GM21723 (cell line): ENCODE measurements around the gene NECTIN1.

Experiments used
- ATAC-seq: cut with Tn5 transposase; IDR thresholded peaks from one replicate; pipeline ENCODE4 v1.9.1; 2021; ENCODE audit warnings: mild to moderate bottlenecking, moderate library complexity; ENCODE audit not compliant: unreplicated experiment

The NECTIN1 gene

GRCh38 chr11:119696378-119697222, 32.4 kb downstream of the NECTIN1 start:
- ATAC-seq = no peak

GRCh38 chr11:119694334-119694733, 34.7 kb downstream of the NECTIN1 start:
- ATAC-seq = no peak

GRCh38 chr11:119693253-119693815, 35.7 kb downstream of the NECTIN1 start:
- no peak for ATAC-seq

DNA sequence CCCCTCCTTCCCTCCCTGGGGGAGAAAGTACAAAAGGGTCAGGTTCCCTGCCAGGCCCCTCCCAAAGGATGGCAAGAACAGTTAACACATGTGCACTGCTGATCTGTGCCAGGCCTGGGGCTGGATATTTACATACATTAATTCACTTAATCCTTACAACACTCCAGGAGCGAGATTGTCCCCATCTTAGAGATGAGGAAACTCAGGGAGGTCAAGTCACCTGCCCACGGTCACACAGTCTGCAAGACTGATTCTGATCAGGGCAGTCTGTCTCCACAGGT, 36.5 kb downstream of the NECTIN1 start:
- no peak for ATAC-seq

DNA sequence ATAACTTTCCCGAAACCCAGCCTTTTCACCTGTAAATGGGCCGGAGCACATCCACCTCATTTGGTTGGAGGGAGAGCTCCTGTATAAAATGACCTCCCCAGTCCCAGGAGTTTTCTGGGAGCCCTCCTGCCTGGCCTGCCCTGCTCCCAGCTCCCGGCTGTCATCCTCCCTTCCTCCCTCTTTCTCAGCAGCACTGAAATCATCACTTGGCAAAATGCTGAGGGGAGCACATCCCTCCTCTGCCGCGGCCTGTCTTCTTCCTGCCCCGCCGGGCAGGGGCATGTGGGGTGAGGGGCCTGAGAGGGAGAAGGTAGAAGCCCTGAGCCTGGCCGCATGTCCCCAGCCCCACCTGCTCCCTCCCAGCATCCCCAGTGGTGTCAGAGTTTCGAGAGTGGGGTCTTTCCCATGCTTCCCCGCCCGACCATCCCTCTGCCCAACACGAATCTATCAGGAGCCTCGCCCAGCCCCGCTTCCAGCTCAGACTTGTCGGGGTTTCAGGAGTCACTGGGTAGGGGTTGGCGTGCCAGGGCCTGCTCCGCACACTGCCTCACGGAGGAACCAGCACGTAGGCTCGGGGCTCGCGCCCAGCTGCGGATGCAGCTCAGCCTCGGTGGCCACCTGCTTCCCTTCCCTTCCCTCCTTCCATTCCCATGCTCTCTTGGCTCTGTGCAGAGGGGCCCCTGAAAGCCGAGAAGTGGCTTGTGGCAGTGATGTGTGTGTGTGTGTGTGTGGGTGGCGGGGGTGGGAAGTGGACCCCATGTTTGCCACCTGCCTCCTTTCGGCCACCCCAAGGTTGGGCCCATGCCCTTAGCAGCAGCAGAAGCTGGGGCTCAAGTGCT, 37.1 kb downstream of the NECTIN1 start:
- no peak for ATAC-seq

DNA sequence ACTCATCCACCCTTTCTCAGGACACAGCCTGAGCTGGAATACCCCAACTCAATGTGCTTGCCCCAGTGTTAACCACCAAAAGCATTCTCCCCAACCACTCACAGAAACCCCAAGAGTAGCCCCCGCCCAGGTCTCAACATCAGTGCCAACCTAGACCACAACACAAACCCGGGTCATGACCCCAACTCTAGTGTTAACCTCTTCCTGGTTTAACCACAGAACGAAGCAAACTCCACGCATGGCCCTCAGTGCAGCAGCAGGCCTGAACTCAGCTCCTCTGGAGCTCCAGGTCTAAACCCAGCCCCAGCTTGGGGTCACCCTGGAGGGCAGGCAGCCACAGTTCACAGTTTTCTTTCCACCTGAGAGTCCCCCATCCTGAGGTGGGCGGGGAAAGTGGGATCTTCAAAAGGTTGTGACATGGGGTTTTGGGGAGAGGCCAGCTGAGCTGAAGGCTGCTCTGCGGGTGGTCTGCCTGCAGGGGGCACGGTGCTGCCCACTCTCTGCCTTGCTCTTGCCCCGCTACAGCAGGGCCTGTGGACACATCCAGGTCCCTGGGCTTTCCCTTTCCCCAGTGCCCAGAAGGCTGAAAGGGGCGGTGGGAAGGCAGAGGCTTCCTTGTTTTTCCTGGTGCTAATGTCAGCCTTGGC, 37.9 kb downstream of the NECTIN1 start:
- ATAC-seq = no peak

- ATAC-seq = no peak
Measured at GRCh38 chr11:119689302-119689701, 39.7 kb downstream of the NECTIN1 start.

GRCh38 chr11:119688356-119688755, 40.6 kb downstream of the NECTIN1 start:
- no peak for ATAC-seq

GRCh38 chr11:119687373-119688046, 41.5 kb downstream of the NECTIN1 start:
- ATAC-seq = no peak

DNA sequence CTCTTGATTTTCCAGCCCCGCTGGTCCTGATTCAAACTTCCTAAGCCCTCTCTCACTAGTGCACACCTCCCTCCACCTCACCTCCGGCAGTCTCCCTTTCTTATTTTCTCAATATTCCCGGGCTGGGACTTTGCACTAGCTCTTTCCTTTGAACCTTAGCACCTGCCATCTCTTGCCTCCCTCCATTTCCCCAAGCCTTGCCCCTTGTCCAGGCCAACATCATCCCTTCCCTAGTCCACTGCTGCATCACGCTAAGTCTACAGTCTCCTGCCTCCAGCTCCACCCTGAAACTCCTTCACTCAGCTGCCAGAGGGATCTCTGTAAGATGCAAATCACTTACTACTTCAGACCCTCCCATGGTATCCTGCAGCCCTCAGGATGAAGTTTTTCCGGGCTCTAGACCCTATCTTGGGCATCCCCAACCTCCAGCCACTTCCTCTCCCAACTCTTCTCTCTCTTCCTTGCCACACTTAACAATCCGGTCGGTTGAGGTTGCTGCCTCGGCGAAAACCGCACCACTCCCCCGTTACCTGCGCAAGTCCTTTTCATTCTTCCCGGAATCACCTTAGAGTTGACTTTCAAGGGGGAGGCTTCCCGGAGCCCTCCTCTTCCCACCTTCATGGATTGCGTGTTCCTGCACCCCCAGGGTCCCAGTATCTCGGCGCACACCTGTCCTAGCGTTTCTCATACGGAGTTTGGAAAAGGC, 42.7 kb downstream of the NECTIN1 start:
- ATAC-seq = no peak

GRCh38 chr11:119685111-119685746, 43.8 kb downstream of the NECTIN1 start:
- no peak for ATAC-seq

DNA sequence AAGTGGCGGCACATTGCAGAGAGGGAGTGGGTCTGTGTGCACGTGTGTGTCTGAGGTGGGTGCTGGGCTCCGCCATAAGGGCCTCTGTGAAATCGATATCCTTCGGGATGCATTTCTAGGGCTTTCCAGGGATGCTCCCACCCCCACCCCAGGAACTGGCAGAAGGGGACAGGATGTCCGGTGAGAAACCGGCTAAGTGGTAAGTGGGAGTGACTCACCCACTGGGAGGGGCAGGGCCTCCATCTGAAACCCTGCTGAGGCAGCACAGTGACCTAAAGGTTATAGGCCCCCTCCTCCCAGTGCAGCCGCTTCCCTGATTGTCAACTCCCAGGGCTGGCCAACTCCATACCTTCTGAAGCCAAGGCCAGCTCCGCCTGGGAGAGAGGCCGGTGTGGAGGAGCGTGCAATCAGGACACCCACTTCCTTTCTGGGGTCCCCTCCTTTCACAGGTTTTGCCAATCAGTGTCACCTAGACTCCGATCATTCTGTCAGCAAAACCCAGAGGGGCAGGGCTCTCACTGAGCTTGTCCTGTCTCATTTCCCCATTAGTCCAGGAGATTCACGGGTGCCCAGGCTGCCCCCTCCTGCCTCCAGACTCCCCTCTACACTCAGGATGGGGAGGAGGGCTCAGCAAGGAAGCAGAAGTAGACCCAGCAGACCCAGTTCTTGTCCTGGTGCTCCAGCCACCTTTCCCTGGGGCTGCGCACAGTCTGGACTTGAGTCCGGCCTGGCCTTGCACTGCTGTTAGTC, 44.5 kb downstream of the NECTIN1 start:
- no peak for ATAC-seq

DNA sequence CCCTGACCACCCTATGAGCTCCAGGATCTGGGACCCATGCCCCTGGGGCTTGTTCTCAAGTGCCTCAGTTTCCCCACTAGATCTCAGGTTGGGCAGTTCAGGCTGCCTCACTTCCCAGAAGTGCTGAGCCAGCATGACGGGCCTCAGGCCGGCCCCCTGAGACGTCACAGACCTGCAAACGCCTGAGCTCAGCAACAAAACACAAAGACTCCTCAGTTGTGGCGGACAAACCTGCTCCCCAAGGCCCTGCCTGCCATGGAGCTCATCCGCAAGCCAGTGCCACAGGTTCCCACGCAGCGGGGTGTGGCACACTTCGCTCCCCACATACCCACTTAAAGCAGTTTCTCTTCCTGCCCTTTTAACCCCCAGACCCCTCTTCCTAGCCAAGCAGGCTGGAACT, 45.2 kb downstream of the NECTIN1 start:
- no peak for ATAC-seq

DNA sequence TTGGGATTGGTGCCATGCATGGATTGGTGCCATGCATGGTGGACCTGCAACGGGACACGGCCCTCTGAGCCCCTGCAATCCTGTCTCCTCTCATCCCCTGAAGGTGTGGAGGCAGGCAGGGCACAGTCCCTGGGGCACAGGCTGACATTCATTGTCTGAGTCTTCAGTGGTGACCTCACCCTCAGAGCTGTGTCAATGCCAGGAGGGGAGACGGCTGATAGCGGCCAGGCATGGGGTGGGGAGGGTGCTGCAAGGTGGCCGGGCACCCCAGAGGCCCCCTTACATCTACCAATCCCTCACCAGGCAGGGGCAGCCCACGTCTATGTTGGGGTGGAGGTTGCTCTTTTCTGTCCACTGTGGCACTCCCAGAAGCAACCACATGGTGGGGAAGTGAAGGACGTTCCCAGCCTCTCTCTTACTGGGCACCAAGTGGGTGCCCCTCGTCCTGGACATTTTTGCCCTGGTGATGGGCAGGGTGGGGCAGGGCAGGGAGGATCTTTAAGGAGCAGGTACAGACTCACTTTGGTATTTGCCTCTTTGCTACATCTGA, 47.6 kb downstream of the NECTIN1 start:
- no peak for ATAC-seq

DNA sequence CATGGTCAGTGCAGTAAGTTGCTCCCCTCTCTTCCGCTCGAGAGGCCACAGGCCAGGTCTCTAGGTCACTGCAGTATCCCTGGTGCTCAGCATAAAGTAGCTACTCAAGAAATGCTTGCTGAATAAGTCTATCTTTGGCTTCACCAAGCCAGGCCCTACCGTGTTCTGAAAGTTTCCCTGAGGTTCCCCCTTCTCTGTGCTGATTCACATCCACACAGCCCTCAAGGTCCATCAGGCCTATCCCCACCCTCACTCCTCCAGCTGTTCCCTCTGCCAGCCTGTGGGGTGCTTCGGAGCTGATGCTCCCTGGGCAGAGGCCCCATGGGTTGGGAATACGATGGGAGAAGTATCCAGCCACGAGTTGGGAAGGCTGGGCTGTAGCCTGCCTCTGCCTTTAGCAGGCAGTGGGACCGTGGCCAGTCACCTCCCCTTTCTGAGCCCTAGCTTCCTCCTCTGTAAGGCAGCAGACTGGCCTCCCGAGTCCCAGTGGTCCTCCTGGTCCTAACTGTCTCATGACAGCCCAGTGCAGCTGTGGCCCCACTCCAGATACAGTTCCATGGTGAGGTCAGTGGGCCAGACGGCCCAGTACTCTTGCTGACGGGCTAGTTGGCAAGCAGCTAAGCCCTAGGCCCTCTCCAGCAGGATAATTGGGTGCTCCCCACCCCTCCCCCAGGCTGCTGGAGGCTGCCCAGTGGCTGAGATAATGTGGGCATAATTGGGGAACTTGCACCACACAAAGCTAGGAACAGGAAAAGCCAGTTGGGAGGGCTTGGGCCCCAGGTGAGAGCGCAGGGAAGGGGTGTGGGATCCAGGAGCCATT, 48.2 kb downstream of the NECTIN1 start:
- no peak for ATAC-seq

DNA sequence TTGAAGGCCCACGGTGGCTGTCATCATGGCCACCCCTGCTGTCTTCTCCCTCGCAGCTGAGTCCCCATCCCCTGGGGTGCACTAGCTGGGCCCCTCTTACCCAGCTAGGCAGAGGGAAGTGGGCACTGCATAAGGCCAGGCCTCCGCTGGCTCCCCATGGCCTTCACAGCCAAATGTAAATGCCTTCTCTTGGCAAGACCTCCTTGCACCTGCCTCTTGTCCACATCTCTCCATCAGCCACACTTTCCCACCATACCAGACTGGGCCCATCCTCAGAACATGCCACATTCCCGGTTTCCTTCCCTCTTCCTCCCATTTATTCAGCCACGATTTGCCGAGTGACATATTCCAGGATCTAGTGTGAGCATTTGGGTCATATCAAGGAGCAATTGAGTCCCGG, 49.7 kb downstream of the NECTIN1 start:
- no peak for ATAC-seq

DNA sequence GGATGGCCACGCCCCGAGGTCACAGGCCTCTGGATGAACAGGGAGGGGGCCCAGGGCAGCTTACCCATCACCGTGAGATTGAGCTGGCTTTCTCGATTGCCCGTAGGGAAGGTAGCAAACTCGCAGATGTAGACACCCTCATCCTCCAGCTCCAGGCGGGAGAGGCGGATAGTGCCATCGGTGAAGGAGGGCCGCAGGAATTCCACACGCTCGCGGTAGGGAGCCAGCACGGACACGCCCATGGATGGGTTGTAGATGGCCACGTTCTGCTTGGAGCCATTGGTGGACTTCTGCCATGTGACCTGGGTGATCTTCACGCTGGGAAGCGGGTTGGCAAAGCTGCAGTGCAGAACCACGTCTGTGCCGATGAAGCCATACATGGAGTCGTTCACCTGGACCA, 50.6 kb downstream of the NECTIN1 start:
- ATAC-seq = no peak

DNA sequence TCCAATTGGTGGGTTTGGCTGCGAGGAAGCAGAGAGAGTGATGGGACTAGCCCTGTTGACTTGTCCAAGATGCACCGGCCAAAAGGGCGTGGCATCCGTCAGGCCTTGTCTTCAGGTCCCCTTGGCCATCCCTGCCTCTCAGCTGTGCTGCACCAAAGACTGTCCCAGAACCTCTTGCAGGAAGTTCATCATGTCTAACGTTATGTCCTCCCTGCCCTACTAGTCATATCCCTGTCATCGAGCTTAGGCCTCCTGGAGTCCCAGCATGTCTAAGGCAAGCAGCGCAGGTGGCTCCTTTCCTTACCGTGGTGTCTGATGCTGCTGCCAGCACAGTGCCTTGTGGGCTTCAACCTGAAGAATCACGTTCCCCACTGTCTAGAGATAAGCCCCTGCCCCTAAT, 51.2 kb downstream of the NECTIN1 start:
- no peak for ATAC-seq
